ENCODE measurements around the gene NSFL1C. TPM values are rescaled to one million over a fixed set of nuclear protein-coding genes. Genes with fewer than 3 reads are reported as not detected.

Gene NSFL1C
- total RNA-seq, 5 donors from 2014 or later (not counting 1 experiment from before 2014, with no cell fraction given): 56.7 to 68.7 (median 65.8) TPM

DNA sequence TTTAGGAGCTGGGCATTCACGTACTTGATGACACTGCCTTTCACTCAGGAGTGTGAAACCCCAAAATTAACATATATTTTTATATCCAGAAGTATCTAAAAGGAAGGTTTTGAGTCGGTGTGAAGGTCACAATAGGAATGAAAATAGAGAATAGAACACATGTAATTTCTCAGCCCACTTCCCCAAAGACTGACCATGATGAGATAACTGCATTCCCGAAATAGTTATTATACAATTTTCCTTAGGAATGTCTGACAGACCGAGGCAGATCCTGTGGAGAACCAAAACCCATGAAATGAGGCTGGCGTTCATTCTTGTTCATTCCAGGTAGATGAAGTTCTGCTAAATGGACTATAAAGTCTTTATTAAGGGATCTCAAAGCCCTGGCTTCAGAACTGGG is 10.3 kb downstream of the NSFL1C start:
- DNase-seq (no peak), ATAC-seq (replicated peaks in 1 of 4) (no peak)
- H3K27ac Mint-ChIP-seq: no peak overlapping the region
- Histone ChIP-seq H3K27me3 (replicated peaks in 1 of 2; ENCODE audit: control insufficient read depth in 2 of 2, extremely low read depth in 1 of 2, insufficient read depth in 2 of 2, low read length in 1 of 2) (no peaks in the 10 kb centered on the region), H3K36me3 (ENCODE audit: control insufficient read depth in 2 of 2, extremely low read depth in 1 of 2, insufficient read depth in 1 of 2, low read length in 1 of 2) (peaks cover 15 to 89% of the 10 kb centered on the region in 2 donors), H3K27ac (ENCODE audit: low read length) (no peak overlapping the region), H3K9me3 (no peaks in the 10 kb centered on the region), H3K4me3 (ENCODE audit: control insufficient read depth in 1 of 2, extremely low read depth in 1 of 2, low read length in 1 of 2) (no peak overlapping the region), H3K4me1 (ENCODE audit: control insufficient read depth in 1 of 2, extremely low read depth in 1 of 2, insufficient read depth in 2 of 2, low read length in 2 of 2) (no peaks in the 10 kb centered on the region)
- ChIA-PET CTCF (no interaction called here), POLR2A (interaction anchor here in 1 of 2 donors (0.6 kb wide), 2 partner anchors 13 to 64 kb away, joined by 3 to 6 read pairs; no protein-coding TSS in a partner anchor)
- H3K4me1 Mint-ChIP-seq: peaks cover 11 to 13% (median 12%) of the 10 kb centered on the region in 3 donors
- no peaks in the 10 kb centered on the region for H3K9me3 Mint-ChIP-seq
- no peaks in the 10 kb centered on the region for H3K27me3 Mint-ChIP-seq
- H3K4me3 Mint-ChIP-seq: no peak overlapping the region
- WGBS (ENCODE audit: insufficient coverage): no CpG with 5 or more reads among the region's 5 CpGs
- H3K36me3 Mint-ChIP-seq: peaks cover 79% of the 10 kb centered on the region

GRCh38 chr20:1450926-1451491 is 15.6 kb downstream of the NSFL1C start:
- H3K27ac ChIP-seq (ENCODE audit: low read length): no peak overlapping the region
- POLR2A ChIA-PET: no interaction called here
- DNase-seq: no peak
- ATAC-seq (replicated peaks in 1 of 4): no peak
- Mint-ChIP-seq H3K27ac (no peak overlapping the region), H3K9me3 (no peaks in the 10 kb centered on the region), H3K4me1 (no peaks in the 10 kb centered on the region), H3K36me3 (peaks cover 73% of the 10 kb centered on the region), H3K27me3 (no peaks in the 10 kb centered on the region), H3K4me3 (no peak overlapping the region)
- H3K4me3 ChIP-seq (ENCODE audit: control insufficient read depth in 1 of 2, extremely low read depth in 1 of 2, low read length in 1 of 2): no peak overlapping the region
- peaks cover 28 to 98% of the 10 kb centered on the region in 2 donors for H3K36me3 ChIP-seq (ENCODE audit: control insufficient read depth in 2 of 2, extremely low read depth in 1 of 2, insufficient read depth in 1 of 2, low read length in 1 of 2)
- H3K9me3 ChIP-seq: no peaks in the 10 kb centered on the region
- CTCF ChIA-PET: interaction anchor here in 1 of 2 donors (0.5 to 0.6 kb wide), 2 partner anchors 89 to 661 kb away, joined by 5 read pairs; no protein-coding TSS in a partner anchor
- H3K4me1 ChIP-seq (ENCODE audit: control insufficient read depth in 1 of 2, extremely low read depth in 1 of 2, insufficient read depth in 2 of 2, low read length in 2 of 2): no peaks in the 10 kb centered on the region
- H3K27me3 ChIP-seq (replicated peaks in 1 of 2; ENCODE audit: control insufficient read depth in 2 of 2, extremely low read depth in 1 of 2, insufficient read depth in 2 of 2, low read length in 1 of 2): no peaks in the 10 kb centered on the region

DNA sequence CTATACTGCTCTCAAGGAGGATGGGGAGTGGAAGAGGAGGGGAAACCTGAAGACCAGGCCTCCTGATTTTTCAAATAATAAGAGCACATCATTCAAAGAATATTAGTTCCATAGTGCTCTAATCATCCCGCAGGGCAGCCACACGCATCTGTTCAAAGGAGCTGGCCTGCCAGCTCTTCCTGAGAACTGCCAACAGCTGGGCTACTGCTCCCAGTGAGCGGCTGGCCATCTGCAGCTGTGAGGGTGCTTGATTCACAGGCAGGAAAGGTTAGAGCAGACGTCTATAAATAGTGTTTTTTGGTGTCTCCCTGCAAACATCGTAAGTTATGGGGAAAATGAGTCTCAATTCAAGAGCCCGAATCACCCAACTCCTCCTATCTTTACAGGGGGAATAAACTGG is 17.3 kb downstream of the NSFL1C start:
- no peak overlapping the region for H3K27ac ChIP-seq (ENCODE audit: low read length)
- POLR2A ChIA-PET: no interaction called here
- H3K9me3 Mint-ChIP-seq: no peaks in the 10 kb centered on the region
- H3K36me3 Mint-ChIP-seq: peaks cover 72% of the 10 kb centered on the region
- no peak overlapping the region for H3K4me3 Mint-ChIP-seq
- DNase-seq (no peak), ATAC-seq (replicated peaks in 1 of 4) (no peak)
- H3K4me3 ChIP-seq (ENCODE audit: control insufficient read depth in 1 of 2, extremely low read depth in 1 of 2, low read length in 1 of 2): no peak overlapping the region
- H3K9me3 ChIP-seq: no peaks in the 10 kb centered on the region
- no peaks in the 10 kb centered on the region for H3K27me3 Mint-ChIP-seq
- H3K36me3 ChIP-seq (ENCODE audit: control insufficient read depth in 2 of 2, extremely low read depth in 1 of 2, insufficient read depth in 1 of 2, low read length in 1 of 2): peaks cover 41 to 99% of the 10 kb centered on the region in 2 donors
- no peaks in the 10 kb centered on the region for H3K27me3 ChIP-seq (replicated peaks in 1 of 2; ENCODE audit: control insufficient read depth in 2 of 2, extremely low read depth in 1 of 2, insufficient read depth in 2 of 2, low read length in 1 of 2)
- CTCF ChIA-PET: interaction anchor here in 1 of 2 donors (1.2 kb wide), 1 partner anchor 12 kb away, joined by 5 read pairs; no protein-coding TSS in a partner anchor
- H3K27ac Mint-ChIP-seq: no peak overlapping the region
- WGBS (ENCODE audit: insufficient coverage): 100% methylated on average over 4 of the region's 6 CpGs
- H3K4me1 Mint-ChIP-seq: no peaks in the 10 kb centered on the region
- H3K4me1 ChIP-seq (ENCODE audit: control insufficient read depth in 1 of 2, extremely low read depth in 1 of 2, insufficient read depth in 2 of 2, low read length in 2 of 2): no peaks in the 10 kb centered on the region

- peaks cover 41 to 99% of the 10 kb centered on the region in 2 donors for H3K36me3 ChIP-seq (ENCODE audit: control insufficient read depth in 2 of 2, extremely low read depth in 1 of 2, insufficient read depth in 1 of 2, low read length in 1 of 2)
- Mint-ChIP-seq H3K4me1 (no peaks in the 10 kb centered on the region), H3K36me3 (peaks cover 73% of the 10 kb centered on the region), H3K27me3 (no peaks in the 10 kb centered on the region), H3K4me3 (no peak overlapping the region), H3K9me3 (no peaks in the 10 kb centered on the region), H3K27ac (no peak overlapping the region)
- no peak overlapping the region for H3K27ac ChIP-seq (ENCODE audit: low read length)
- no CpG with 5 or more reads among the region's 4 CpGs for WGBS (ENCODE audit: insufficient coverage)
- ATAC-seq (replicated peaks in 1 of 4) (no peak), DNase-seq (no peak)
- ChIA-PET CTCF (interaction anchor here in 1 of 2 donors (1.4 kb wide), 1 partner anchor 18 kb away, joined by 4 read pairs; the partner anchor contains the start of gene NSFL1C), POLR2A (interaction anchor here in 1 of 2 donors (0.7 kb wide), 1 partner anchor 340 kb away, joined by 3 read pairs; no protein-coding TSS in a partner anchor)
- no peak overlapping the region for H3K4me3 ChIP-seq (ENCODE audit: control insufficient read depth in 1 of 2, extremely low read depth in 1 of 2, low read length in 1 of 2)
- no peaks in the 10 kb centered on the region for H3K4me1 ChIP-seq (ENCODE audit: control insufficient read depth in 1 of 2, extremely low read depth in 1 of 2, insufficient read depth in 2 of 2, low read length in 2 of 2)
- no peaks in the 10 kb centered on the region for H3K27me3 ChIP-seq (replicated peaks in 1 of 2; ENCODE audit: control insufficient read depth in 2 of 2, extremely low read depth in 1 of 2, insufficient read depth in 2 of 2, low read length in 1 of 2)
- H3K9me3 ChIP-seq: no peaks in the 10 kb centered on the region
Measured at GRCh38 chr20:1448081-1448620, 18.5 kb downstream of the NSFL1C start.

DNA sequence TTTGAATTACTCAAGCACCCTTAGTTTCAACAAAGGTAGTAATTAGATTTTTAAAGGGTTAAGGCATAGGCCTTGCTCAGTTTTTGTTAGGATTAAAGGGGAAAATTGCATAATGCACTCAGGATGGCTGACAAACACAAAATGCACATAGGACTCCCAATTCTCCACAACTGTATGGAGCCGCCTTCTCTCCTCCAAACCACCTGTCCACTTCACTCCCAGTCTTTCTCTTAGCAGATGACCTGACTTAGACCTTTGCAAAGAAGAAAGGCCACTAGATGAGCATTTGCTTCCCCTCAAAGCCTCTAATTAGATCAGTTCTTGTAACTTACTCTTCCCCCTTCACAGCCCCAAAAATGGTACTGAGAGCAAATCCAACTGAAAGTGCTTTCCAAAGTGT is 20.1 kb downstream of the NSFL1C start:
- H3K27me3 Mint-ChIP-seq: no peaks in the 10 kb centered on the region
- H3K4me1 Mint-ChIP-seq: peaks cover 5 to 8% (median 6%) of the 10 kb centered on the region in 3 donors
- no peak overlapping the region for H3K27ac ChIP-seq (ENCODE audit: low read length)
- DNase-seq: no peak
- ChIA-PET POLR2A (no interaction called here), CTCF (interaction anchor here in 1 of 2 donors (0.7 kb wide), 1 partner anchor 8 kb away, joined by 3 read pairs; no protein-coding TSS in a partner anchor)
- no peak overlapping the region for H3K27ac Mint-ChIP-seq
- H3K4me3 Mint-ChIP-seq: no peak overlapping the region
- peaks cover 0 to 1% of the 10 kb centered on the region in 2 experiments for H3K4me1 ChIP-seq (ENCODE audit: control insufficient read depth in 1 of 2, extremely low read depth in 1 of 2, insufficient read depth in 2 of 2, low read length in 2 of 2)
- ATAC-seq (replicated peaks in 1 of 4): no peak
- H3K36me3 ChIP-seq (ENCODE audit: control insufficient read depth in 2 of 2, extremely low read depth in 1 of 2, insufficient read depth in 1 of 2, low read length in 1 of 2): peaks cover 30 to 95% of the 10 kb centered on the region in 2 donors
- H3K4me3 ChIP-seq (ENCODE audit: control insufficient read depth in 1 of 2, extremely low read depth in 1 of 2, low read length in 1 of 2): no peak overlapping the region
- peaks cover 72% of the 10 kb centered on the region for H3K36me3 Mint-ChIP-seq
- no peaks in the 10 kb centered on the region for H3K9me3 ChIP-seq
- WGBS (ENCODE audit: insufficient coverage): 100% methylated on average over 1 of the region's 1 CpG
- H3K9me3 Mint-ChIP-seq: no peaks in the 10 kb centered on the region
- H3K27me3 ChIP-seq (replicated peaks in 1 of 2; ENCODE audit: control insufficient read depth in 2 of 2, extremely low read depth in 1 of 2, insufficient read depth in 2 of 2, low read length in 1 of 2): no peaks in the 10 kb centered on the region

DNA sequence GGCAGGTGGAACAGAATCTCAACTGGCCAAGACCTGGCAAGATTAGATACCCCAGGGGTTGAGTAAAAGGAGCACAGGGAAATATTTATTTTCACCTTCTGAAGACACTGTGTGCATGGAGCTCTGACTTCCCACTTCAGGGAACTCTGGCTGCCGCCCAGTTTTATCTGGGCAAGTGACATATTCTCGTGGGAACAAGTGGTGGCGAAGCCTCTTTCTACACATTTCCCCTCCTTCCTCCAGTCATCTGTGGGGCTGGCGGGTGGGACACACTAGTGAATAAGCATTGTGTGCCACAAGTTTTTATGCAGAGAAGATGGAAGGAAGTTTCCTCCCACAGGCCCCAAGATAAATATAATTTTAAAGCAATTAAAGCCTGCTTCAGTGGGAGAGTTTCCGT is 23.6 kb downstream of the NSFL1C start:
- WGBS (ENCODE audit: insufficient coverage): no CpG with 5 or more reads among the region's 5 CpGs
- Mint-ChIP-seq H3K4me1 (peaks cover 19 to 24% (median 19%) of the 10 kb centered on the region in 3 donors), H3K4me3 (no peak overlapping the region)

More for the DNA sequence above, 23.6 kb downstream of the NSFL1C start:
- no peaks in the 10 kb centered on the region for H3K9me3 ChIP-seq
- H3K27ac ChIP-seq (ENCODE audit: low read length): no peak overlapping the region
- Mint-ChIP-seq H3K9me3 (no peaks in the 10 kb centered on the region), H3K27me3 (no peaks in the 10 kb centered on the region), H3K27ac (no peak overlapping the region), H3K36me3 (peaks cover 56% of the 10 kb centered on the region)
- ATAC-seq (replicated peaks in 1 of 4): no peak
- no peak for DNase-seq
- H3K4me1 ChIP-seq (ENCODE audit: control insufficient read depth in 1 of 2, extremely low read depth in 1 of 2, insufficient read depth in 2 of 2, low read length in 2 of 2): peaks cover 0 to 11% of the 10 kb centered on the region in 2 experiments
- no peak overlapping the region for H3K4me3 ChIP-seq (ENCODE audit: control insufficient read depth in 1 of 2, extremely low read depth in 1 of 2, low read length in 1 of 2)
- H3K36me3 ChIP-seq (ENCODE audit: control insufficient read depth in 2 of 2, extremely low read depth in 1 of 2, insufficient read depth in 1 of 2, low read length in 1 of 2): peaks cover 15 to 67% of the 10 kb centered on the region in 2 donors
- H3K27me3 ChIP-seq (replicated peaks in 1 of 2; ENCODE audit: control insufficient read depth in 2 of 2, extremely low read depth in 1 of 2, insufficient read depth in 2 of 2, low read length in 1 of 2): no peaks in the 10 kb centered on the region
- CTCF ChIA-PET: no interaction called here
- POLR2A ChIA-PET: interaction anchor here in 1 of 2 donors (0.8 kb wide), 1 partner anchor 13 kb away, joined by 3 read pairs; no protein-coding TSS in a partner anchor

Measured in T-cell (primary cell).